VCaP (cell line): Measurements from ENCODE around the gene TSPAN31.

Source experiments
- H3K27ac ChIP-seq: fragments of 450-650 bp; 2 replicates; pipeline ENCODE4 v1.5.1; 2017
- TF ChIP-seq, protein P1 (sequence below): fragments of 450-650 bp; conservative IDR thresholded peaks from 2 replicates; pipeline ENCODE4 v1.5.1; 2017; ENCODE audit warnings: mild to moderate bottlenecking, moderate library complexity

Gene TSPAN31

DNA sequence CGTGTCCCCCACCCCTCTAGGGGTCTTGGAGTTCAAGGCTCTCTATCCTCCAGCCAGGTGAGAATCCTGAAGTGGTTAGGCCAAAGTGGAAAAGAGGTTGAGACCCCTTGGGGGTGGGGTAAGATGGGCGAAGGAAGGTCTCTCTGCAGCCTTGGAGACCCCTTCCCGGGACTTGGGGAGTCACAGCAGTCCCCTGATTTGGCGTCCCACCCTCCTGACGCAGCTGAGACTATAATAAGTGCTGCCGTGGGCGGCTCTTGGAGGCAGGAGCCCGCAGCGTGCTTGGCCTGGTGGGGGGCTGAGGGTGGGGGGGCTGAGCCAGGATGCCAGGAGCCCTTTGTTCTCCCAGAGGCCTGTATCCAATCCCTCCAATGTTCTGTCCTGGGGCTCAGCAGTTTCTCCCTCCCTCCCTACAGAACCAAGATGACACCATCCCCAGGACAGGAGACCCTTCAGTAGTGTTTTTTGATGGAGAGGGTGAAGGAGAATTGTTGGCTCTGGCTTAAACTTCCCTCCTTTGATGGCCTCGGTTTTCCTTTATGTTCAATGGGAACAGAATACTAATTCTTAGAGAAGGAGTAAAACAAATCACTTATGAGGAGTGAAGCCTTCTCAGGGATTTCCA, 4.8 kb upstream of the TSPAN31 start:
- TF ChIP-seq, protein P1, sequence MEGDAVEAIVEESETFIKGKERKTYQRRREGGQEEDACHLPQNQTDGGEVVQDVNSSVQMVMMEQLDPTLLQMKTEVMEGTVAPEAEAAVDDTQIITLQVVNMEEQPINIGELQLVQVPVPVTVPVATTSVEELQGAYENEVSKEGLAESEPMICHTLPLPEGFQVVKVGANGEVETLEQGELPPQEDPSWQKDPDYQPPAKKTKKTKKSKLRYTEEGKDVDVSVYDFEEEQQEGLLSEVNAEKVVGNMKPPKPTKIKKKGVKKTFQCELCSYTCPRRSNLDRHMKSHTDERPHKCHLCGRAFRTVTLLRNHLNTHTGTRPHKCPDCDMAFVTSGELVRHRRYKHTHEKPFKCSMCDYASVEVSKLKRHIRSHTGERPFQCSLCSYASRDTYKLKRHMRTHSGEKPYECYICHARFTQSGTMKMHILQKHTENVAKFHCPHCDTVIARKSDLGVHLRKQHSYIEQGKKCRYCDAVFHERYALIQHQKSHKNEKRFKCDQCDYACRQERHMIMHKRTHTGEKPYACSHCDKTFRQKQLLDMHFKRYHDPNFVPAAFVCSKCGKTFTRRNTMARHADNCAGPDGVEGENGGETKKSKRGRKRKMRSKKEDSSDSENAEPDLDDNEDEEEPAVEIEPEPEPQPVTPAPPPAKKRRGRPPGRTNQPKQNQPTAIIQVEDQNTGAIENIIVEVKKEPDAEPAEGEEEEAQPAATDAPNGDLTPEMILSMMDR = no peak
- no peak overlapping the region for H3K27ac ChIP-seq

DNA sequence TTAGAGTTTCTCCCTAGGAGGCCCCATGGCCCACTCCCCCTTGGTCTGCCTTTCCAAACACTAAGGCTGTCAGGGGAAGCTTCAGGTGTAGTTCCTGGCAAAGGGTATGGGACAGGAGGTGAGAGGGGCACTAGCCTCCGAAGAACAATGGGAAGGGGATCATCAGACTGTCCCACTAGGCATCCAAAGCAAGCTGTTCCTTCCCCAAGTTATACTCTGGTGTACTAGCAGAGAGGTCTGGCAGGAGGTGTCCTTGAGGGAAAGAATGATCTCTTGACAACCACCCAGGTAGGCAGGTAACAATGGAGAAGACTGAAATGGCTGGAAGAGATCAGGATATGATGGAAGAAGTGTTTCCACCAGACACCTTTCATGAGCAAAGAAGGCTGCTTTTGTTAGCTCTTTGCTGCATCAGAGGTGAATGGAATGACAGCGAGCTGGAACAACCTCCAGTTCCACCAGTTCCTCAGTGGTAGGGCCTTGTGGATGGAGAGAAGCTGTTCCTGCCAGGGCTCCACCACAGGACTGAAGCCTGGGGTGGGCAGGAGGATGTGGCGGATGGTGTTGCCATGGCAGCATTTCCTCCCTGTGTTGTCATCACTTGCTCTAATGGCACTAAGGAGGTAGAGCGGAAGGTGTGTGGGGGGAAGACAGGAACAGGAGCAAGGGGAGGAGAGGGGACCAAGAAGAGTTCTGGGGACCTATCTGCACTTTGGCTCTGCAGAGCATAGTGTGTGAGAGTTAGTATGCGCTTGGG, 4.0 kb upstream of the TSPAN31 start:
- TF ChIP-seq, protein P1 = no peak
- H3K27ac ChIP-seq = no peak overlapping the region

DNA sequence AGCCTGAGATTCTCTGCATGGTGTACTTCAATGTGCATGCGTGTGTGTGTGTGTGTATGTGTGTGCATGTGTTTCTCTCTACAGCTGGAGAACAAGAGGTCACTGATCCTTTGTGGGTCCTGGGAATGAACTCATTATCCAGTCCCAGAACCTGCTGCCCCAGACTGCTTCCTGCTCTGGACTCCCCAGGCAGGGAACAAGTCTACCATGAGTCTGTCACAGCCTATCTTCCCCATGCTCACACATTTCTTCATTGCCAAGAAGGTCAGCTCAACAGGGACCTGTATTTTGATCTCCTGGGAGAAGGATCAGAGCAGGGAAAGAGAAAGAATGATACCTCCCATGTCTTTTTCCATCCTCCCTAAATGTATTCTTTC, 3.4 kb upstream of the TSPAN31 start:
- TF ChIP-seq, protein P1 = no peak
- no peak overlapping the region for H3K27ac ChIP-seq

DNA sequence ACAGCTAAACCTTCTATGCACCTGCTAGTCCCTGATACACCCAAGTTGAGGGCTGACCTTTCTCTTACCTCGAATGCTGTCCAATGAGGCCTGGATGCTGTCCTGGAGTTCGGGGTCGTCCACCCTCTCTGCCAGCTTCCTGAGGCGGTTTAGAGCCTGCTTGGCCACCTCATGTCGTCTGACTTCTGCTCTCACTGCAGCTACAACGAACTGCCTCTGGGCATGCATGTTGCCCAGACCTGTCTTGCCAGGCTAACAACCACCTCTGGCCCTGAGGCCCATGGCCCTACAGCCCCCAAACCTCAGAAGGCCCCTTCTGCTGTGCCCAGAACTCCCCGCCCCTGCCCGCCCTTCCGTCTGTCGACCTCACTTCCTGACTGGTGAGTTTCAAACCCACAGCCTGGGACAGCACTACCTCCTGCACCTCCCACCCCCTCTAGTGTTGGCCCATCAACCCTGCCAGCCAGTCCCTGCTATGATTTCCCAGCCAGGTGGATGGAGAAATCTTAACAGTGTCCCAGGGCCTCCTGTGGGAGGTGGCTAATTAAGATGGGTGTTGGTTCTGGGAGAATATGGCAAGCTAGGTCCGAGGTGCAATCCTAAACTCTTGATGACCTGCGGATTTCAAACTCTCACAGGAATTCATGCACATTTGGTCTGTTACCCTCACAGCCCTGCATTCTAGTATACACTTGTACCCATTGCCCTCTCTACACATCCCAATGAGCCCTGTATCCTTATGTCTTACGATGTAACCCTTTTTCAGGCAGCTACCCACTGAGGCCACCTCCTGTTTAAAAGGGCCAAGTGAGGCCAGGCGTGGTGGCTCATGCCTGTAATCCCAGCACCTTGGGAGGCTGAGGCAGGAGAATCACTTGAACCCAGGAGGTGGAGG, 2.7 kb upstream of the TSPAN31 start:
- TF ChIP-seq, protein P1 = no peak
- no peak overlapping the region for H3K27ac ChIP-seq

DNA sequence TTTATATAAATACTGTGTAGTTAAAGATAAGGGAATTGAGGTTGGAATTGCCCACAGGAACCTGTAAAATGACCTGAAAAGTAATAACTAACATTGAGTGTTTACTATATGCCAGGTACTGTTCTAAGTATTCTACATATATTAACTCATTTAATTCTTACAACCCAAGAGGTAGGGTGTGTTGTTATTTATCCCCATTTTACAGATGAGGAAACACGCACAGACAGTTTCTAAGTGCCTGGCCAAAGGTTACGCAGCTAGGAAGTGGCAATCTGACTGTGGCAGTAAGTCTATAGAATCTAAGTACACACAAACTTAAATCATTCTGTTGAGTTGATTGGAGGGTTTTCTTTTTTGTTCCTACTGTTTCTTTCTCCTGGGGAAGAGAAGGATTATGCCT, 1.1 kb upstream of the TSPAN31 start:
- no peak overlapping the region for H3K27ac ChIP-seq
- TF ChIP-seq, protein P1 = no peak

DNA sequence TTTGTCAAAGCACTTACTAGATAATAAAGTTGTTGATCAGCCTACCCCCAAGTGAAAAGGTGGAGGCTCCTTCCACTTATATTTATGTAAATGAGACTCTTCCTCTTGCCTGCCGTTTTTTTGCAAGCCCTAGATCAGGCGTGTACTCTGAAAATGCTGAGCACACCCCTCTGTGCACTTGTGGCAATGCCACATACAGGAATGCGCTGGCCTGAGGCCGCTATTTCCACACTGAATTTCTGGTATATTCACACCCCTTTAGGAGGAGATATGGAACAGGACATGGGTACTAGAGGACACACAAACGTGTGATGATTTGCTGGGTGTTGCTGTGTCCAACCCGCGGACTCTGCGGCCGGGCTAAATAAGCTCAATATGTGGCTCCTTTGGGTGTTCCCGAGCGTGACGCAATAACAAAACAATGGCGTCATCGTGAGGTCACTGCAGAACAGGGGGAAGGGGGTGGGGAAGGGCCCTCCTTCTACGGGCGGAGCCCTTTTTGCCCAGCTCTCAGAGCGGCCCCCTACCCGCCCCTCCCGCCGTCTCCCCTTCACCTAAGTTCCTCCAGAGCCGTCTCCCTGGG, 554 bp upstream of the TSPAN31 start:
- H3K27ac ChIP-seq = peak overlapping the region; percentile 85
- TF ChIP-seq, protein P1 = no peak

DNA sequence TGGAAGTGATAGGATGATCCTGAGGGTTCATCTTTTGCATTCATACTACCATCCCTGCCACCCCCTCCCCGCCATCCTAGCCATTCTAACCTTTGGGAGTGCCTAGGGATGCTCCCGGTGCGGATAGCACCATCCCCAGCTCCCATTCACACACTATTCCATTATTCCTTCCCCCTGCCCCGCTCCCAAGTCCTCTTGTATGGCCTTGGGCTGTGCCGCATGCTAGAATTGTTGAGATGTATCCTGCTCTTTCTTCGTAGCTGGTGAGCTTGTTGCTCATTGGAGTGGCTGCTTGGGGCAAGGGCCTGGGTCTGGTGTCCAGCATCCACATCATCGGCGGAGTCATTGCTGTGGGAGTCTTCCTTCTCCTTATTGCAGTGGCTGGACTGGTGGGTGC, 644 bp downstream of the TSPAN31 start:
- TF ChIP-seq, protein P1 = no peak
- H3K27ac ChIP-seq = peak overlapping the region; percentile 85
